HFFc6 (cell line): ENCODE measurements around the gene LIPH. TPM values are rescaled to one million over a fixed set of nuclear protein-coding genes. Genes with fewer than 3 reads are reported as not detected.
A peak's percentile ranks its signal among the peaks of the same experiment; 100 is the strongest.

Experiments
- DNase-seq: peaks from one replicate; pipeline ENCODE4 v3.0.0-alpha.2; 2018
- H3K27ac Mint-ChIP-seq: 2 replicates; pipeline ENCODE4 v1.8.0; 2020; ENCODE audit warnings: mild to moderate bottlenecking, mixed read lengths
- H3K27me3 Mint-ChIP-seq: 2 replicates; pipeline ENCODE4 v1.8.0; 2021; ENCODE audit warnings: mild to moderate bottlenecking, moderate library complexity, mixed read lengths; ENCODE audit not compliant: insufficient read depth
- H3K36me3 Mint-ChIP-seq: 2 replicates; pipeline ENCODE4 v1.8.0; 2021; ENCODE audit warnings: low read depth, mixed read lengths
- H3K4me1 Mint-ChIP-seq: 2 replicates; pipeline ENCODE4 v1.8.0; 2020; ENCODE audit warnings: low read depth, mixed read lengths
- H3K4me3 Mint-ChIP-seq: 2 replicates; pipeline ENCODE4 v1.8.0; 2020; ENCODE audit warnings: mild to moderate bottlenecking, moderate library complexity, mixed read lengths
- H3K9me3 Mint-ChIP-seq: 2 replicates; pipeline ENCODE4 v1.8.0; 2020; ENCODE audit warnings: mild to moderate bottlenecking, mixed read lengths
- CTCF ChIP-seq: fragments of 200-600 bp; sonication (generic); IDR thresholded peaks from 2 replicates; pipeline ENCODE4 v1.5.0; 2021; ENCODE audit warnings: antibody characterized with exemption, mild to moderate bottlenecking
- total RNA-seq, 6 experiments: library from RNA; stranded (reverse); fragmentation: NEBNext Ultra II Directional; extraction: Animal tissue kit (Norgen Biotek cat#: 25700); gene quantifications; 2 replicates in 1 of 6; 3 replicates in 5 of 6; pipeline ENCODE4 v1.2.3, GENCODE V29; 2021

LIPH gene
- total RNA-seq, 6 experiments from 2014 or later = 0.10 to 1.6 (median 0.26) TPM

GRCh38 chr3:185507883-185508282 lies 44.5 kb downstream of the LIPH start:
- no peak for TF ChIP-seq CTCF
- no peak overlapping the region for H3K4me3 Mint-ChIP-seq
- no peaks in the 10 kb centered on the region for H3K9me3 Mint-ChIP-seq
- DNase-seq = no peak
- H3K27ac Mint-ChIP-seq = no peak overlapping the region
- H3K4me1 Mint-ChIP-seq = no peaks in the 10 kb centered on the region
- H3K27me3 Mint-ChIP-seq = peaks cover 29% of the 10 kb centered on the region
- H3K36me3 Mint-ChIP-seq = no peaks in the 10 kb centered on the region

- no peak for TF ChIP-seq CTCF
- H3K4me3 Mint-ChIP-seq = no peak overlapping the region
- peaks cover 31% of the 10 kb centered on the region for H3K27me3 Mint-ChIP-seq
- no peaks in the 10 kb centered on the region for H3K4me1 Mint-ChIP-seq
- DNase-seq = no peak
- no peak overlapping the region for H3K27ac Mint-ChIP-seq
- no peaks in the 10 kb centered on the region for H3K9me3 Mint-ChIP-seq
- no peaks in the 10 kb centered on the region for H3K36me3 Mint-ChIP-seq
These were observed 47.8 kb downstream of the LIPH start for GRCh38 chr3:185504636-185505035.

GRCh38 chr3:185503521-185503920 lies 48.9 kb downstream of the LIPH start:
- Mint-ChIP-seq H3K27me3 (peaks cover 31% of the 10 kb centered on the region), H3K4me3 (no peak overlapping the region), H3K36me3 (no peaks in the 10 kb centered on the region), H3K4me1 (0 out of 2 replicates have a peak, but pooled peaks cover 5% of the 10 kb centered on the region), H3K9me3 (no peaks in the 10 kb centered on the region), H3K27ac (no peak overlapping the region)
- TF ChIP-seq CTCF = no peak
- no peak for DNase-seq

- no peak for DNase-seq
- Mint-ChIP-seq H3K36me3 (no peaks in the 10 kb centered on the region), H3K27me3 (peaks cover 31% of the 10 kb centered on the region), H3K27ac (no peak overlapping the region), H3K9me3 (no peaks in the 10 kb centered on the region), H3K4me1 (0 out of 2 replicates have a peak, but pooled peaks cover 5% of the 10 kb centered on the region), H3K4me3 (no peak overlapping the region)
- TF ChIP-seq CTCF = no peak
These were observed 49.4 kb downstream of the LIPH start for GRCh38 chr3:185502987-185503386.

- H3K27ac Mint-ChIP-seq = peak within 1 kb of the TSS; percentile 91
- H3K27me3 Mint-ChIP-seq = peaks cover 12% of the 10 kb centered on the region
- peak; percentile 13; the same call in 1 of the 2 replicates for TF ChIP-seq CTCF
These were observed 53.6 kb downstream of the LIPH start, which contains the start of gene TMEM41A for GRCh38 chr3:185498503-185499396. TMEM41A (minus strand) TSS chr3:185499035; CDS start chr3:185498961, 74 bp downstream.

More at GRCh38 chr3:185498503-185499396, 53.6 kb downstream of the LIPH start, which contains the start of gene TMEM41A:
- peaks cover 17% of the 10 kb centered on the region for H3K4me1 Mint-ChIP-seq
- peaks cover 7% of the 10 kb centered on the region; the same call in 1 of the 2 replicates for H3K36me3 Mint-ChIP-seq
- no peaks in the 10 kb centered on the region for H3K9me3 Mint-ChIP-seq
- DNase-seq = peak; percentile 90
- peak within 1 kb of the TSS; percentile 97 for H3K4me3 Mint-ChIP-seq
